K562 (cell line): Measurements from ENCODE around the gene ASIP. TPM values are rescaled to one million over a fixed set of nuclear protein-coding genes. Genes with fewer than 3 reads are reported as not detected.
A peak's percentile ranks its signal among the peaks of the same experiment; 100 is the strongest.

Source experiments
- CBX1 ChIP-seq: sonication (generic); IDR thresholded peaks from 2 replicates; pipeline ENCODE4 v1.6.1; 2016; ENCODE audit warnings: antibody characterized with exemption, low read depth, mild to moderate bottlenecking
- ELF4 ChIP-seq: fragments of 450-650 bp; formaldehyde crosslinking; IDR thresholded peaks from 2 replicates; pipeline ENCODE4 v1.4.0; 2022; ENCODE audit warnings: missing genetic modification characterization
- ETV1 ChIP-seq: fragments of 450-650 bp; conservative IDR thresholded peaks from 2 replicates; pipeline ENCODE4 v1.6.1; 2016; ENCODE audit warnings: missing genetic modification characterization, control low read depth, low read depth, missing compliant biosample characterization
- ETV6 ChIP-seq, 3 experiments: fragments of 150-350 bp in 1 of 3; sonication (generic) in 1 of 3; formaldehyde crosslinking in 1 of 3; IDR thresholded peaks; 2 replicates each; pipeline versions ENCODE4 v1.6.1 to v1.8.0; 2014 to 2022; ENCODE audit warnings: borderline replicate concordance in 2 of 3, low read depth in 2 of 3, antibody characterized with exemption in 1 of 3, low read length in 1 of 3, mild to moderate bottlenecking in 1 of 3, missing genetic modification reagents in 1 of 3
- FOXK1 ChIP-seq: sonication (generic); formaldehyde crosslinking; IDR thresholded peaks from 2 replicates; pipeline ENCODE4 v1.8.0; 2022; ENCODE audit warnings: missing genetic modification reagents, mild to moderate bottlenecking, borderline replicate concordance
- HDAC8 ChIP-seq: fragments of 450-650 bp; IDR thresholded peaks from 2 replicates; pipeline ENCODE4 v1.6.1; 2016; ENCODE audit warnings: mild to moderate bottlenecking, missing genetic modification characterization, moderate library complexity, missing compliant biosample characterization
- MED1 ChIP-seq: sonication (generic); formaldehyde crosslinking; IDR thresholded peaks from 2 replicates; pipeline ENCODE4 v1.8.1; 2023; ENCODE audit warnings: missing genetic modification reagents, borderline replicate concordance
- MIER1 ChIP-seq: fragments of 450-650 bp; IDR thresholded peaks from 2 replicates; pipeline ENCODE4 v1.6.1; 2016; ENCODE audit warnings: antibody characterized with exemption, mild to moderate bottlenecking, low read depth
- POLR2AphosphoS5 ChIP-seq: IDR thresholded peaks from 2 replicates; pipeline ENCODE4 v1.6.1; 2011; ENCODE audit warnings: mild to moderate bottlenecking, low read depth, low read length, moderate library complexity; ENCODE audit not compliant: control insufficient read depth, insufficient read depth
- SRSF7 ChIP-seq: fragments of 200-400 bp; formaldehyde crosslinking; optimal IDR thresholded peaks from 2 replicates; pipeline ENCODE3; 2017; ENCODE audit warnings: mild to moderate bottlenecking, low read depth, low read length
- STAT6 ChIP-seq: sonication (generic); formaldehyde crosslinking; IDR thresholded peaks from 2 replicates; pipeline ENCODE4 v1.8.1; 2023; ENCODE audit warnings: mild to moderate bottlenecking, missing genetic modification reagents
- TEAD2 ChIP-seq: fragments of 450-650 bp; IDR thresholded peaks from 2 replicates; pipeline ENCODE4 v1.6.1; 2016; ENCODE audit warnings: missing genetic modification characterization, control low read depth, missing compliant biosample characterization
- TFAM ChIP-seq: fragments of 250-450 bp; sonication (Bioruptor Pico); conservative IDR thresholded peaks from 2 replicates; pipeline ENCODE4 v1.5.0; 2021; ENCODE audit warnings: mild to moderate bottlenecking, moderate library complexity
- ZNF124 ChIP-seq: sonication (generic); formaldehyde crosslinking; IDR thresholded peaks from 2 replicates; pipeline ENCODE4 v1.8.1; 2022; ENCODE audit warnings: missing genetic modification reagents
- ZNF347 ChIP-seq: fragments of 450-650 bp; formaldehyde crosslinking; IDR thresholded peaks from 2 replicates; pipeline ENCODE4 v1.4.0; 2020; ENCODE audit warnings: low read depth, mild to moderate bottlenecking, moderate library complexity
- ZNF407 ChIP-seq: fragments of 450-650 bp; IDR thresholded peaks from 2 replicates; pipeline ENCODE4 v1.6.1; 2016; ENCODE audit warnings: low read depth
- ZNF830 ChIP-seq: fragments of 250-450 bp; sonication (Bioruptor Pico); IDR thresholded peaks from 2 replicates; pipeline ENCODE4 v1.5.0; 2021; ENCODE audit warnings: mild to moderate bottlenecking
- polyA plus RNA-seq, 8 experiments: library from polyadenylated mRNA; depleted of rRNA in 4 of 8; stranded (reverse) in 5 of 8; unstranded in 3 of 8; fragments of >200 nt; fragmentation: Nextera tagmentation in 2 of 8; fragmentation: Illumina TruSeq in 1 of 8; extraction: Ambion mirVana in 2 of 8; extraction: Trizol in 1 of 8; gene quantifications; 2 replicates each; pipeline versions ENCODE4 v1.2.1 to v1.2.3, GENCODE V29; 2011 to 2014; ENCODE audit warnings: inconsistent platforms in 1 of 8, missing spikeins in 1 of 8
- total RNA-seq, 7 experiments: library from RNA; depleted of rRNA in 6 of 7; stranded (reverse); fragments of >200 nt in 6 of 7; fragmentation: Illumina TruSeq in 2 of 7; extraction: Trizol in 2 of 7; gene quantifications; 2 replicates each; pipeline versions ENCODE4 v1.2.1 to v1.2.3, GENCODE V29; 2011 to 2021; ENCODE audit warnings: low replicate concordance in 1 of 7

Gene ASIP
- total and polyA plus RNA-seq, 9 of the 15 experiments (the other 6 are each of a cell fraction or from before 2014, with no cell fraction given) = not detected

GRCh38 chr20:34302723-34303533 lies 61.7 kb downstream of the ASIP start, which contains the start of gene AHCY (continued):
- no peak for TF ChIP-seq ZNF407
- TF ChIP-seq TFAM (CRISPR knock-in tag) = no peak
- TF ChIP-seq MED1 (CRISPR knock-in tag) = no peak
- TF ChIP-seq FOXK1 (CRISPR knock-in tag) = peak; percentile 66; the same call in 1 of the 2 replicates
- TF ChIP-seq ZNF347 (CRISPR knock-in tag) = no peak
- TF ChIP-seq SRSF7 = no peak
- no peak; the same call in 1 of the 2 replicates for TF ChIP-seq STAT6
- no peak for TF ChIP-seq ZNF830 (CRISPR knock-in tag)
- TF ChIP-seq MIER1 = no peak
- no peak for TF ChIP-seq TEAD2 (tag)
- TF ChIP-seq HDAC8 (tag) = 0 out of 2 replicates have a peak, but pooled peaks have one; percentile 40
- TF ChIP-seq ELF4 (CRISPR knock-in tag) = no peak
- TF ChIP-seq POLR2AphosphoS5 = peak; percentile 64; the same call in 1 of the 2 replicates
- TF ChIP-seq ETV6 (IDR thresholded peaks at IDR 0.05; ENCODE audit: borderline replicate concordance in 1 of 2, low read depth in 2 of 2, low read length in 1 of 2) = no peak
- peak; percentile 82; the same call in 1 of the 2 replicates for TF ChIP-seq ETV6 (CRISPR knock-in tag; IDR thresholded peaks at IDR 0.05; ENCODE audit: borderline replicate concordance)
- no peak for TF ChIP-seq ZNF124 (CRISPR knock-in tag)
- TF ChIP-seq CBX1 = no peak
- TF ChIP-seq ETV1 = no peak
